NCI-H2171 treated with DMSO at 0.1 percent for 48 hours (cell line): Measurements from ENCODE around the gene INSIG2.

ENCODE experiments used
- DNase-seq: peaks from one replicate; lab custom pipeline; 2025; lab: John Stamatoyannopoulos, UW

The INSIG2 gene

GRCh38 chr2:118130385-118130784 is 42.1 kb downstream of the INSIG2 start:
- DNase-seq = no peak

DNA sequence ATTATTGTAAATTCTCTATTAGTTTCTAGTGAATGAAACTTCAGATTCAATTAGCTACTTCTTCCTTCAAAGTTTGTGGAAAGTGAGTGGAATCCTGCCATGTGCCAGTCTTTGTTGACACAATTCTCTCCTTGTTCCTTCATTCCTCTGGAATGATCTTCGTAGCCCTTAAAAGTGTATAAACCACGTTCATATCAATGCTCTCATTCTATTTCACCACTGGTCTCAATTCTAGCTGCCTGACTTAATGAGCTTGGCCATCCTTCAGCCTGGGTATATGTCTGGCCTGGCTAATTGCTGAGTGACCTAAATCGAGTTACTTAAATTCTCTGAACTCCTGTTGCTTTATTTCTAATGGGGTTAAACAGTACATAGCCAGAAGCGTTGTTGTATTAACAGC is 43.5 kb downstream of the INSIG2 start:
- DNase-seq = no peak

DNA sequence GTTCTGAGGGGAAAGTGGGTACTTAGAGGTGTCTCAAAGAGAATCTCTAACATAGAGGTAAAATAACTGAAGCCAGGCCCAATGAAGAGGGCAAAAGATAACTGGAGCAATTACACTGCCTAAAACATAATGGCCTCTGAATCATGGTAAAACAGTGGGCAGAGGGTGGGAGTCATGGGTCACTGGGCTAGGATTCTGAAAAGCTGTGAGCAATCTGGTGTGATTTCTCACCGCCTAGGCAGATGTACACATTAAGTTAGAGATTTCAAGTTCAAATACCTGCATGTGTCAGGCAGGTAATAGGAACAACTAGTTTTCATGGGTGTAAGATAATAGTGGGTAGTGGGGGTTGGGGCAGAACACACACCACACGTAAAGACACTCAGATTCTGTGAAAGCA is 45.6 kb downstream of the INSIG2 start:
- no peak for DNase-seq

DNA sequence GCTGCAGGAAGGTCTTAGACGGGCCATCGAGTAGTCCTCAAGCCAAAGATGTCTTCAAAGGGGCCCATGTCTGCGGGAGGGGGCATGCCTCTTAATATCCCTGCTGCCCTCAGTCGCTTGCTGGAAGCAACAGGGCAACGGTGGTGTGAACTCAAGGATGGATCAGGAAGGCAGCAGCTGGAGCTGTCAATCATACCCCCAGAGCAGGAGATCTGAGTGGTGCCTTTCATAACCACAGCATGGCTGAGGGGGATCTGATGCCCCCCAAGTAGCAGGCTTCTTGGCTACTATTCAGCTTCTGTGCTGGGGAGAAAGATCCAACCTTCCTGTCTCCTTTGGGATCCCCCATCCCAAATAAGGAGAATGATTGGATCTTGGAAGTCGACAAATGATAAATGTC is 46.4 kb downstream of the INSIG2 start:
- DNase-seq = no peak

DNA sequence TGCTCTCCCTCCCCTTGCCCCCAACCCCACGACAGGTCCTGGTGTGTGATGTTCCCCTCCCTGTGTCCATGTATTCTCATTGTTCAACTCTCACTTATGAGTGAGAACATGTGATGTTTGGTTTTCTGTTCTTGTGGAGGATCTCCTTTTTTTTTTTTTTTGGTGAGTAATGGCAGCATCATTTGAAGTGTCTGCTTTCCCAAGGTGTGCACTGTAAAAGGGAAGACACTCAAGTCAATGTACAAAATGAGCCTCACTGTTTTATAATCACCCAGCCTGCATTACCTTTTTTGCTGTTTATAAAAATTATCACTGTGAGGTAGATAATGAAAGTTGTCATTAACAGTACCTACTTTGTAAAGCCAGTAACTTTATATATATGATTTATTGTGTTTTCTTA is 56.9 kb downstream of the INSIG2 start:
- no peak for DNase-seq

DNA sequence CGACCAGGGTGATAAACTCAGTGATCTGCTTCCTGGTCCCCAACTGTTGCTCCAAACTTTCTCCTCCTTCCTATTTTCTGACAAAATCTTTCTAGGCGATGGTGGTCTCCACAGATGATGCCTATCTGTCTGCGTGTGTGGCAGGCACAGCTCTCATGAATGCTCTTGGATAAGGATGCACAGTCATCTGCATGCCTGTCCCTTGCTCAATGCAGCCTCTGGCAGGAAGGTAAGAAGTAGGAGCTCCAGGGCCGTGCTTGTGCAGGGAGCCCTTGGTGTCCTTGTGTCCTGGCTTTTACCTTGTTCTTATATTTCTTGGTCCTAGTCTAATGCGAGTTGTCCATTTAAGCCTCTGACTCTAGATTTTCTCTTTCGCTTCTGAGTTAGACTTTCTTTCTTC is 57.5 kb downstream of the INSIG2 start:
- DNase-seq = no peak

DNA sequence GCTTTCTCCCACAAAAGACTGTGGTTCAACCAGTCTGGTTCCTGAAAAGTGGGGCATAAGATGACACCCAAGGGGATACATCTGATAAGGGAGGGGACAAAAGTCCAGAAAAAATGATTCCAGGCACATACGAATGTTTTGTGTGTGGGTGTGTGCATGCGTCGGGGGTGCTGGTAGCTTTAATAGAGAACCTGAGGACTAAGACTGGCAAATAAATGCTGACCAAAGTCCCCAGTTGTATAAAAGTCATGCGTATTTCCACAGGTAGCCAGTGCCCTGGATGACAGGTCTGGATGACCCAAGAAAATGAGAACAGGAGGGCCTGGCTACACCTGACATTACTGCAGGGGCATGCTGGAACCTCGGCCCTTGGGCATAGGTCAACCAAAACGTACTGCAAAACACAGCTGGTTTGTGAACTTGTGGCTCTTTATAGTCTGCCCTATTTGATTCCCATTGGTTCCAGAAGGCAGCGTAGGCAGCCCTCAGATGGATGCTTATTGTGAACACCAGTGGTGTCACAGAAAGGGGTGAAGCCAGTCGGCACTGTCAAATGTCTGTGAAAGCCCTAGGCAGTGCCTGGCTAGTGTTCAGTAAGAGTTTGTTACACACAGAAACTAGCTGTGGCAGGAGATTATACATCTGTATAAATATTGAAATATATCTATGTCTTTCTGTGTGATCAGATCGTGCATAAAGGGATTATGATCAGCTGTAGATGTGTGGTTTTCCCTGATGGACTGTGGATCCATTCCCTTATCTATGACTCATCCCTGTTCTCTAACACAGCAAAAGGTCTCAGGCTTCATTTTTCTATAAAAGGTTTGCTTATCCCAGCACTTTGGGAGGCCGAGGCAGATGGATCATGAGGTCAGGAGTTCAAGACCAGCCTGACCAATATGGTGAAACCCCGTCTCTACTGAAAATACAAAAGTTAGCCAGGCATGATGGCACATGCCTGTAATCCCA is 58.3 kb downstream of the INSIG2 start:
- DNase-seq = no peak

- DNase-seq = no peak
These were observed 59.9 kb downstream of the INSIG2 start for GRCh38 chr2:118148133-118148532.

GRCh38 chr2:118148809-118149208 is 60.5 kb downstream of the INSIG2 start:
- no peak for DNase-seq

GRCh38 chr2:118150294-118150693 is 62.0 kb downstream of the INSIG2 start:
- no peak for DNase-seq

DNA sequence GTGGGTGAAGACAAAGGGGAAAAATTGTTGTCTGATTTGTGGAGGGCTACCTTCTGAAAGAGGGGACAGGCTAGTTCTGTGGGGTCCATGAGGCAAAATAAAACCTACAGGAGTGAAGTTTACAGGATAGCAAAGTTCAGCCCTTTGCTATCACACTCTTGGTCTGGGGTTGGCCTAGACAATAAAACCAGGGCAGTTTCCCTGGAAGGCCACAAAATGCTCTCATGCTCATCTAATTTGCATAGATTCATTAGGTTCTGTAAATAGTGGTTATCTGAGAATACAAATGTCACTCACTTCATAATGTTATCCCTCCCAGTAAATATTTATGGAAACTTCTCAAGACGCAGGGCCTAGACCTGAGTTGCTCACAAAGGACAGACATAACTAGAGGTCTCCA is 63.6 kb downstream of the INSIG2 start:
- DNase-seq = no peak

GRCh38 chr2:118153433-118153832 is 65.2 kb downstream of the INSIG2 start:
- no peak for DNase-seq

DNA sequence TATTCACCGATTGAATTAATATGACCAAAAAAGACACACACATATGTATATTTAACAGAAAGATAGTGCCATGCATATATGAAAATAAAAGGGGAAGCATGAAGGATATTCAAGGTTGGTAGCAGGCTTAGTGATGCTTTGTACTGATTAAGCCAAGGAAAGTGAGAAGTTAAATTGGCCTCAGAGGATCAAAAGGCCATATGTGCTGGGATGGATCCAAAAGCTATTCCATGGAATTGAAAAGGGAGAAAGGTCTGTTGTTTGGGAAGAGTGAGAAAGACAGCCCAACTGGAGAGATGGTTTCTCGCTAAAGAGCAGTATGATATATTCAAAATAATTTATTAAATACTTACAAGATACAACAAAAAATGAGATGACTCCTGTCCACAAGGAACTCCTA is 65.9 kb downstream of the INSIG2 start:
- peak; percentile 74 for DNase-seq
